ENCODE data around the gene ZCCHC10. TPM values are rescaled to one million over a fixed set of nuclear protein-coding genes. Genes with fewer than 3 reads are reported as not detected.

The ZCCHC10 gene
- total and polyA plus RNA-seq, 4 donors: 16.9 to 25.4 (median 20.6) TPM

DNA sequence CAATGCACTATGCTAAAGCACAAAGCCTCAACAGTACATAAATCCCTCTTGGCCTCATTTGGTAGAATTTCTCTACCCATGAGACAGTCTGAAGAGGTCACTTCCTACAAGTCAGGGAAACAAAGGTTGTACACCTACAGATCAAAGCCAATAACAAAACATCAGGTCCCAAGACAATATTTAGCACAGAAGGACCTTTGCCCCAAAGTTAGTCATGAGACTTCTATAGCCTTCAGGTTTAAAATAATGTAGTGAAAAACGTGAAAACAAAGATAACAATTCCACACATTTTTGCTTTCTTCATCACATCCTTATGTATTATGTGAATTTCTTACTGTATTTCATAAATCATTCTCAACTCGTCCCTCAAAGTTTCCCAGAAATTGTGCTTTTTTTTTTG is 78.7 kb downstream of the ZCCHC10 start:
- no peaks in the 10 kb centered on the region for H3K9me3 ChIP-seq (ENCODE audit: control insufficient read depth, insufficient read depth, low read length)
- no peak overlapping the region for H3K27ac ChIP-seq (ENCODE audit: low read depth, low read length)
- no peak overlapping the region for H3K4me3 ChIP-seq (ENCODE audit: low read depth, low read length)
- peaks cover 4% of the 10 kb centered on the region for H3K36me3 ChIP-seq (ENCODE audit: control insufficient read depth, insufficient read depth, low read length)
- no peaks in the 10 kb centered on the region for H3K27me3 ChIP-seq (ENCODE audit: control insufficient read depth, insufficient read depth, low read length)
- peaks cover 5% of the 10 kb centered on the region for H3K4me1 ChIP-seq (ENCODE audit: control insufficient read depth, insufficient read depth, low read length)
- DNase-seq (ENCODE audit: low read depth in 4 of 6, low spot score in 6 of 6): no peak
- no CpG with 5 or more reads among the region's 2 CpGs for WGBS (ENCODE audit: insufficient coverage)

Small RNA genes within 50 kb of the gene (small RNA-seq; reads per million reads assigned to genes)
- gene AC113410.1 (ENCODE audit: low replicate concordance): not detected
- not detected for gene AC113410.3 (ENCODE audit: low replicate concordance)
- gene ATP6V0E1P1 (ENCODE audit: low replicate concordance): not detected
- gene RF00019 (ENCODE audit: low replicate concordance): not detected

Other genes with a start within 250 kb of the ZCCHC10 start
- gene SEPTIN8, start 249.3 kb downstream of the ZCCHC10 start, total RNA-seq: 10 to 100 TPM; 67.9 to 83.2 TPM
- 100 to 1,000 TPM; 131 to 149 TPM for gene SEPTIN8, start 249.3 kb downstream of the ZCCHC10 start, polyA plus RNA-seq (ENCODE audit: insufficient read length in 2 of 2)
- gene SOWAHA, start 213.2 kb downstream of the ZCCHC10 start, total RNA-seq: 1 to 10 TPM; 1.2 to 4.1 TPM
- 1 to 10 TPM; 4.8 to 5.8 TPM for gene SOWAHA, start 213.2 kb downstream of the ZCCHC10 start, polyA plus RNA-seq (ENCODE audit: insufficient read length in 2 of 2)
- 1 to 10 TPM; 4.5 to 6.3 TPM for gene SHROOM1, start 195.9 kb downstream of the ZCCHC10 start, total RNA-seq
- gene SHROOM1, start 195.9 kb downstream of the ZCCHC10 start, polyA plus RNA-seq (ENCODE audit: insufficient read length in 2 of 2): 10 to 100 TPM; 11.6 to 17.6 TPM
- gene GDF9, start 160.1 kb downstream of the ZCCHC10 start, total RNA-seq: under 1 TPM; 0.69 to 0.83 TPM
- 1 to 10 TPM; 1.2 to 2.0 TPM for gene GDF9, start 160.1 kb downstream of the ZCCHC10 start, polyA plus RNA-seq (ENCODE audit: insufficient read length in 2 of 2)
- gene UQCRQ, start 159.9 kb downstream of the ZCCHC10 start, total RNA-seq: 100 to 1,000 TPM; 104 to 407 TPM
- gene UQCRQ, start 159.9 kb downstream of the ZCCHC10 start, polyA plus RNA-seq (ENCODE audit: insufficient read length in 2 of 2): 100 to 1,000 TPM; 248 to 271 TPM
- 1 to 10 TPM in 1 of 2 donors, under 1 TPM in 1; 0.79 to 1.8 TPM for gene LEAP2, start 152.9 kb downstream of the ZCCHC10 start, total RNA-seq
- gene LEAP2, start 152.9 kb downstream of the ZCCHC10 start, polyA plus RNA-seq (ENCODE audit: insufficient read length in 2 of 2): 1 to 10 TPM; 3.2 to 3.5 TPM
- 10 to 100 TPM; 59.8 to 74.7 TPM for gene AFF4, start 62.9 kb downstream of the ZCCHC10 start, total RNA-seq
- gene AFF4, start 62.9 kb downstream of the ZCCHC10 start, polyA plus RNA-seq (ENCODE audit: insufficient read length in 2 of 2): 10 to 100 TPM; 37.0 to 54.6 TPM
- gene HSPA4, start 25.5 kb upstream of the ZCCHC10 start, total RNA-seq: 100 to 1,000 TPM in 1 of 2 donors, 10 to 100 TPM in 1; 80.5 to 114 TPM
- gene HSPA4, start 25.5 kb upstream of the ZCCHC10 start, polyA plus RNA-seq (ENCODE audit: insufficient read length in 2 of 2): 10 to 100 TPM; 75.8 to 94.9 TPM